HCT116 (cell line): ENCODE measurements around the gene FEM1B. TPM values are rescaled to one million over a fixed set of nuclear protein-coding genes. Genes with fewer than 3 reads are reported as not detected.

Source experiments
- ATAC-seq: fragments of 200-7000 bp; cut with Tn5 transposase; 2 replicates; pipeline ENCODE4 v1.9.1; 2020; ENCODE audit warnings: mild to moderate bottlenecking, moderate library complexity
- BruUV-seq: library from RNA; stranded (reverse); fragments of 400-500 nt; replicated peaks from 2 replicates; lab custom pipeline; 2021; lab: Mats Ljungman, UMichigan
- CTCF ChIA-PET: fragments of 300-600 bp; sonication (Branson Sonifier 250); formaldehyde crosslinking; loops from one replicate; lab custom pipeline; 2021; ENCODE audit warnings: antibody characterized with exemption; lab: Charles Lee
- POLR2A ChIA-PET: fragments of 300-600, 350-600 bp; sonication (Branson Sonifier 250); formaldehyde crosslinking; loops from one replicate; lab custom pipeline; 2021; ENCODE audit warnings: antibody characterized with exemption; lab: Charles Lee
- RAD21 ChIA-PET, 2 experiments: fragments of 300-600 bp; sonication (Branson Sonifier 250); formaldehyde crosslinking; loops; one replicate each; lab custom pipeline; 2023; ENCODE audit warnings: low total read pairs in 2 of 2; ENCODE audit not compliant: uncharacterized antibody in 2 of 2, unreplicated experiment in 2 of 2, low non-redundant PET in 1 of 2; lab: Charles Lee
- DNase-seq: peaks from one replicate; pipeline ENCODE4 v3.0.0-alpha.2; 2010; ENCODE audit warnings: low read depth, low spot score
- H2AFZ ChIP-seq: fragments of 200-600 bp; shearing (Covaris generic), sonication (generic); 2 replicates; pipeline ENCODE4 v1.6.1; 2017; ENCODE audit warnings: low read depth, mixed run types, mixed read lengths, antibody characterized with exemption, low read length; ENCODE audit not compliant: poor library complexity, severe bottlenecking
- H3K27ac ChIP-seq: 2 replicates; pipeline ENCODE4 v1.5.1; 2012; ENCODE audit warnings: low read depth, low read length
- H3K27me3 ChIP-seq: fragments of 200-600 bp; sonication (generic); 2 replicates; pipeline ENCODE4 v1.6.1; 2016; ENCODE audit warnings: mixed run types, low read length, mixed read lengths; ENCODE audit not compliant: insufficient read depth
- H3K36me3 ChIP-seq, 2 experiments: fragments of 200-500 bp in 1 of 2; fragments of 200-600 bp in 1 of 2; sonication (Bioruptor generic) in 1 of 2; sonication (generic) in 1 of 2; 2 replicates each; pipeline versions ENCODE4 v1.5.1 to v1.6.1; 2014 to 2016; ENCODE audit warnings: low read length in 2 of 2, inconsistent platforms in 1 of 2, mixed read lengths in 1 of 2, mixed run types in 1 of 2; ENCODE audit not compliant: insufficient read depth in 2 of 2, control insufficient read depth in 1 of 2
- H3K4me1 ChIP-seq, 2 experiments: fragments of 200-600 bp in 1 of 2; sonication (generic) in 1 of 2; 2 replicates each; pipeline versions ENCODE4 v1.5.1 to v1.6.1; 2012 to 2017; ENCODE audit warnings: low read length in 2 of 2, inconsistent platforms in 1 of 2, mild to moderate bottlenecking in 1 of 2, mixed read lengths in 1 of 2, mixed run types in 1 of 2, moderate library complexity in 1 of 2; ENCODE audit not compliant: insufficient read depth in 2 of 2, control insufficient read depth in 1 of 2
- H3K4me2 ChIP-seq: fragments of 200-600 bp; sonication (generic); 2 replicates; pipeline ENCODE4 v1.6.1; 2017; ENCODE audit warnings: mixed run types, low read length, mixed read lengths
- H3K4me3 ChIP-seq, 2 experiments: fragments of 200-600 bp in 1 of 2; sonication (generic) in 1 of 2; replicated peaks in 1 of 2; 2 replicates each; pipeline ENCODE4 v1.5.1; 2011 to 2016; ENCODE audit warnings: low read length in 2 of 2, control low read depth in 1 of 2, low read depth in 1 of 2, mild to moderate bottlenecking in 1 of 2, mixed read lengths in 1 of 2, mixed run types in 1 of 2
- H3K79me2 ChIP-seq: fragments of 200-600 bp; sonication (generic); 2 replicates; pipeline ENCODE4 v1.6.1; 2017; ENCODE audit warnings: mild to moderate bottlenecking, mixed run types, low read length, moderate library complexity, mixed read lengths; ENCODE audit not compliant: insufficient read depth
- H3K9ac ChIP-seq: fragments of 200-600 bp; sonication (generic); 2 replicates; pipeline ENCODE4 v1.6.1; 2016; ENCODE audit warnings: low read length, mixed read lengths
- H3K9me2 ChIP-seq: fragments of 200-600 bp; sonication (generic), shearing (Covaris generic); 2 replicates; pipeline ENCODE4 v1.6.1; 2017; ENCODE audit warnings: mixed run types, mild to moderate bottlenecking, moderate library complexity; ENCODE audit not compliant: insufficient read depth
- H3K9me3 ChIP-seq, 2 experiments: fragments of 200-500 bp in 1 of 2; fragments of 200-600 bp in 1 of 2; sonication (Bioruptor generic) in 1 of 2; sonication (generic) in 1 of 2; 2 replicates each; pipeline ENCODE4 v1.6.1; 2014 to 2017; ENCODE audit warnings: low read length in 2 of 2, mixed read lengths in 2 of 2, inconsistent platforms in 1 of 2, low read depth in 1 of 2, mild to moderate bottlenecking in 1 of 2, mixed run types in 1 of 2, moderate library complexity in 1 of 2; ENCODE audit not compliant: control insufficient read depth in 1 of 2, insufficient read depth in 1 of 2
- H4K20me1 ChIP-seq: fragments of 200-600 bp; sonication (generic), shearing (Covaris generic); 2 replicates; pipeline ENCODE4 v1.6.1; 2017; ENCODE audit warnings: mixed run types, mild to moderate bottlenecking, moderate library complexity; ENCODE audit not compliant: insufficient read depth
- ATF3 ChIP-seq: IDR thresholded peaks from 2 replicates; pipeline ENCODE4 v1.6.1; 2012
- CEBPB ChIP-seq: IDR thresholded peaks from 2 replicates; pipeline ENCODE4 v1.6.1; 2012; ENCODE audit warnings: low read depth
- EZH2phosphoT487 ChIP-seq: fragments of 200-600 bp; IDR thresholded peaks from 2 replicates; pipeline ENCODE4 v1.6.1; 2018; ENCODE audit warnings: antibody characterized with exemption, borderline replicate concordance
- MAX ChIP-seq: IDR thresholded peaks from 2 replicates; pipeline ENCODE4 v1.6.1; 2012
- RAD21 ChIP-seq: IDR thresholded peaks from 2 replicates; pipeline ENCODE4 v1.6.1; 2012; ENCODE audit warnings: low read depth, mild to moderate bottlenecking
- SIN3A ChIP-seq: IDR thresholded peaks from 2 replicates; pipeline ENCODE4 v1.6.1; 2012; ENCODE audit warnings: low read depth
- SP1 ChIP-seq: IDR thresholded peaks from 2 replicates; pipeline ENCODE4 v1.6.1; 2012; ENCODE audit warnings: low read depth
- SRF ChIP-seq: IDR thresholded peaks from 2 replicates; pipeline ENCODE4 v1.6.1; 2012; ENCODE audit warnings: low read depth
- TCF7L2 ChIP-seq: IDR thresholded peaks from 2 replicates; pipeline ENCODE4 v1.7.0; 2011; ENCODE audit warnings: borderline replicate concordance, inconsistent platforms; ENCODE audit not compliant: insufficient read depth, insufficient read length; ENCODE audit errors: extremely low read depth
- YY1 ChIP-seq: IDR thresholded peaks from 2 replicates; pipeline ENCODE4 v1.6.1; 2011; ENCODE audit warnings: low read length, low read depth, moderate library complexity, mild to moderate bottlenecking; ENCODE audit not compliant: insufficient replicate concordance; ENCODE audit errors: extremely low read depth
- intact Hi-C: fragments of 100-400 bp; cut with micrococcal nuclease; formaldehyde crosslinking; loops from 2 replicates; pipeline ENCODE4 v1.10.0; 2022
- total RNA-seq: library from RNA; stranded (reverse); gene quantifications from one replicate; pipeline ENCODE4 v1.2.1, GENCODE V29; 2021; ENCODE audit not compliant: unreplicated experiment

FEM1B gene
- total RNA-seq, 1 experiment from 2014 or later: 39.7 TPM

GRCh38 chr15:68289057-68289456 is 11.5 kb downstream of the FEM1B start (continued):
- no peak for TF ChIP-seq TCF7L2
- TF ChIP-seq ATF3: no peak
- TF ChIP-seq RAD21: no peak
- TF ChIP-seq EZH2phosphoT487: no peak
- TF ChIP-seq SIN3A: no peak
- TF ChIP-seq MAX: no peak
- no peak for TF ChIP-seq SRF
- TF ChIP-seq SP1: no peak
- TF ChIP-seq, all 23 proteins: peak for 0

- H3K4me3 ChIP-seq: no peak overlapping the region
- TF ChIP-seq YY1 (no peak), SP1 (no peak), TCF7L2 (no peak), CEBPB (no peak)
- no peak overlapping the region for H3K27ac ChIP-seq
- H3K36me3 ChIP-seq: peaks cover 14 to 33% of the 10 kb centered on the region in 2 experiments; a peak in 3 of 4 replicates
- H3K9me2 ChIP-seq: no peaks in the 10 kb centered on the region
- H3K27me3 ChIP-seq: no peaks in the 10 kb centered on the region
- ChIA-PET RAD21 (no interaction called here), POLR2A (no interaction called here), CTCF (interaction anchor here (1.4 kb wide), 1 partner anchor 17 kb away, joined by 4 read pairs; no protein-coding TSS in a partner anchor)
- H3K4me2 ChIP-seq: no peak overlapping the region
- no peak for DNase-seq
- intact Hi-C loops: no loop called here
- ATAC-seq: no peak
- H3K9ac ChIP-seq: no peak overlapping the region
- no TSS peak for BruUV-seq
- H3K9me3 ChIP-seq: no peaks in the 10 kb centered on the region
- no peak overlapping the region for H2AFZ ChIP-seq
- H3K4me1 ChIP-seq: no peaks in the 10 kb centered on the region
- peaks cover 96% of the 10 kb centered on the region for H3K79me2 ChIP-seq
- H4K20me1 ChIP-seq: peaks cover 7% of the 10 kb centered on the region; the same call in 1 of the 2 replicates
Observed at GRCh38 chr15:68289621-68290352, 12.2 kb downstream of the FEM1B start.
